HK-2 (cell line): Measurements from ENCODE around the gene ANKS1B.
"Not testable (repeated sequence)": the region's sequence is repeated elsewhere in the genome, so short reads cannot be mapped to it uniquely, and the experiment has no call there.

ENCODE experiments used
- DNase-seq: peaks from one replicate; pipeline ENCODE4 v3.0.0-alpha.2; 2018; ENCODE audit not compliant: unreplicated experiment

Gene ANKS1B

GRCh38 chr12:99704458-99704857, 280.3 kb downstream of the ANKS1B start:
- no peak for DNase-seq

- no peak for DNase-seq
Observed at GRCh38 chr12:99704036-99704435, 280.7 kb downstream of the ANKS1B start.

- no peak for DNase-seq
Observed at GRCh38 chr12:99700032-99700431, 284.7 kb downstream of the ANKS1B start.

GRCh38 chr12:99695050-99695449, 289.7 kb downstream of the ANKS1B start:
- DNase-seq: no peak

- no peak for DNase-seq
Observed at GRCh38 chr12:99686142-99686541, 298.6 kb downstream of the ANKS1B start.

- DNase-seq: no peak
Observed at GRCh38 chr12:99680276-99680675, 304.5 kb downstream of the ANKS1B start.

GRCh38 chr12:99670635-99671034, 314.1 kb downstream of the ANKS1B start:
- DNase-seq: no peak

- DNase-seq: no peak
Observed at GRCh38 chr12:99658671-99659349, 325.9 kb downstream of the ANKS1B start.

- no peak for DNase-seq
Observed at GRCh38 chr12:99649551-99649950, 335.2 kb downstream of the ANKS1B start.

GRCh38 chr12:99648183-99648582, 336.6 kb downstream of the ANKS1B start:
- no peak for DNase-seq

- no peak for DNase-seq
Observed at GRCh38 chr12:99647453-99647852, 337.3 kb downstream of the ANKS1B start, which contains the start of gene GARIN6. TSS of gene GARIN6 (plus strand) at chr12:99647753. CDS start at chr12:99648175, 422 bp downstream.

- no peak for DNase-seq
Observed at GRCh38 chr12:99644629-99645028, 340.1 kb downstream of the ANKS1B start.

- no peak for DNase-seq
Observed at GRCh38 chr12:99627459-99627858, 357.3 kb downstream of the ANKS1B start.

- DNase-seq: not testable (repeated sequence)
Observed at GRCh38 chr12:99624591-99624990, 360.1 kb downstream of the ANKS1B start.

- no peak for DNase-seq
Observed at GRCh38 chr12:99620159-99620479, 364.6 kb downstream of the ANKS1B start.

GRCh38 chr12:99619389-99620158, 365.2 kb downstream of the ANKS1B start:
- DNase-seq: peak; percentile 47

- DNase-seq: no peak
Observed at GRCh38 chr12:99618657-99619056, 366.1 kb downstream of the ANKS1B start.

GRCh38 chr12:99611599-99611998, 373.1 kb downstream of the ANKS1B start:
- DNase-seq: no peak

- DNase-seq: no peak
Observed at GRCh38 chr12:99611117-99611516, 373.6 kb downstream of the ANKS1B start.

- DNase-seq: no peak
Observed at GRCh38 chr12:99609455-99610181, 375.1 kb downstream of the ANKS1B start.

GRCh38 chr12:99600388-99600787, 384.3 kb downstream of the ANKS1B start:
- no peak for DNase-seq

GRCh38 chr12:99598785-99599184, 386.0 kb downstream of the ANKS1B start:
- no peak for DNase-seq

GRCh38 chr12:99596762-99597161, 388.0 kb downstream of the ANKS1B start:
- DNase-seq: no peak
